Left ventricle myocardium inferior (tissue), 1 donor: ENCODE results near the gene KIF25. TPM values are rescaled to one million over a fixed set of nuclear protein-coding genes. Genes with fewer than 3 reads are reported as not detected.

Experiments used
- DNase-seq: peaks from one replicate; pipeline ENCODE4 v3.0.0-alpha.2; 2020
- H3K27ac ChIP-seq: fragments of 200-600 bp; replicated peaks from 2 replicates; pipeline ENCODE4 v1.8.0; 2021
- H3K27me3 ChIP-seq: fragments of 200-600 bp; 2 replicates; pipeline ENCODE4 v1.8.0; 2021; ENCODE audit warnings: low read depth
- H3K36me3 ChIP-seq: fragments of 200-600 bp; 2 replicates; pipeline ENCODE4 v1.8.0; 2021
- H3K4me1 ChIP-seq: fragments of 200-600 bp; 2 replicates; pipeline ENCODE4 v1.8.0; 2021
- H3K4me3 ChIP-seq: fragments of 200-600 bp; 2 replicates; pipeline ENCODE4 v1.8.0; 2021; ENCODE audit warnings: mild to moderate bottlenecking, moderate library complexity
- H3K9me3 ChIP-seq: fragments of 200-600 bp; replicated peaks from 2 replicates; pipeline ENCODE4 v1.8.0; 2021
- intact Hi-C: fragments of 100-400 bp; cut with micrococcal nuclease; formaldehyde crosslinking; loops from one replicate; pipeline ENCODE4 v1.11.0; 2022
- total RNA-seq: library from RNA; stranded (reverse); fragmentation: NEBNext Ultra II Directional; extraction: Animal tissue kit (Norgen Biotek cat#: 25700); gene quantifications from one replicate; pipeline ENCODE4 v1.2.1, GENCODE V29; 2021
- TF ChIP-seq, protein P1 (sequence below): fragments of 200-600 bp; IDR thresholded peaks from 2 replicates; pipeline ENCODE4 v1.8.0; 2021; ENCODE audit warnings: antibody characterized with exemption, mild to moderate bottlenecking, borderline replicate concordance
- donor health status: DM: no; HTN: yes; CAD: no; lungs with severe emphysema.

KIF25 gene
- total RNA-seq, 1 donor from 2014 or later, result 0.22 TPM

DNA sequence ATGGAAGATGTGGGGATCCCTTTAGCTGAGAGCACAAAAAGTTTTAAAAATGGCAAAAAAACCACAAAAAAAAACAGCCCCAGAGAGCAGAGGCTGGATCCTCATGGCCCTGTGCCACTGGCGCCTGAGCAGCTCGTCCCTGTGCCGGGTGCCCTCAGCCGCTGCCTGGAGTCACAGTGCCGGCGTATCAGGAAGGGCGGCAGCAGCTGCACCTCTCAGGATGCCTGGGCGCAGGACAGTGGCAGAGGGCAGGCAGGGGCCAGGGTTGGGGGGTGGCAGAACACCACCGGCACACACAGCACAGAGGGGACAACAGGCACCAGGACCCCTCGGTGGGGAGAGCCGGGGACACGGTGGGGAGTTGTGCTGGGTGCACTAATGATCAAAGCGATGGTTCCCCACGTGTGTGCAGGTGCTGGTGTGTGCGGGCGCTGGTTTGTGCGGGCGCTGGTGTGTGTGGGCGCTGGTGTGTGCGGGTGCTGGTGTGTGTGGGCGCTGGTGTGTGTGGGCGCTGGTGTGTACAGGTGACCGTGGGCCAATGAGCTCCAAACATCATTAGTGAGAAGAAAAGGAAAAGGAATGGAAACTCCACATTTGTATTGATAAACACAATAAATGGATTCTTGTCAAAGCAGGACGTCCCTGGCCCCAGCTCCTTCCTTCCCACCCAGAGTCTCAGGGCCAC lies 83.1 kb downstream of the KIF25 start:
- no peaks in the 10 kb centered on the region for H3K9me3 ChIP-seq
- H3K4me3 ChIP-seq, result no peak overlapping the region
- no peak for DNase-seq
- H3K27me3 ChIP-seq, result no peaks in the 10 kb centered on the region
- H3K4me1 ChIP-seq, result peaks cover 11% of the 10 kb centered on the region
- H3K36me3 ChIP-seq, result no peaks in the 10 kb centered on the region
- intact Hi-C loops, result no loop called here
- no peak overlapping the region for H3K27ac ChIP-seq
- TF ChIP-seq, protein P1, sequence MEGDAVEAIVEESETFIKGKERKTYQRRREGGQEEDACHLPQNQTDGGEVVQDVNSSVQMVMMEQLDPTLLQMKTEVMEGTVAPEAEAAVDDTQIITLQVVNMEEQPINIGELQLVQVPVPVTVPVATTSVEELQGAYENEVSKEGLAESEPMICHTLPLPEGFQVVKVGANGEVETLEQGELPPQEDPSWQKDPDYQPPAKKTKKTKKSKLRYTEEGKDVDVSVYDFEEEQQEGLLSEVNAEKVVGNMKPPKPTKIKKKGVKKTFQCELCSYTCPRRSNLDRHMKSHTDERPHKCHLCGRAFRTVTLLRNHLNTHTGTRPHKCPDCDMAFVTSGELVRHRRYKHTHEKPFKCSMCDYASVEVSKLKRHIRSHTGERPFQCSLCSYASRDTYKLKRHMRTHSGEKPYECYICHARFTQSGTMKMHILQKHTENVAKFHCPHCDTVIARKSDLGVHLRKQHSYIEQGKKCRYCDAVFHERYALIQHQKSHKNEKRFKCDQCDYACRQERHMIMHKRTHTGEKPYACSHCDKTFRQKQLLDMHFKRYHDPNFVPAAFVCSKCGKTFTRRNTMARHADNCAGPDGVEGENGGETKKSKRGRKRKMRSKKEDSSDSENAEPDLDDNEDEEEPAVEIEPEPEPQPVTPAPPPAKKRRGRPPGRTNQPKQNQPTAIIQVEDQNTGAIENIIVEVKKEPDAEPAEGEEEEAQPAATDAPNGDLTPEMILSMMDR, result no peak

DNA sequence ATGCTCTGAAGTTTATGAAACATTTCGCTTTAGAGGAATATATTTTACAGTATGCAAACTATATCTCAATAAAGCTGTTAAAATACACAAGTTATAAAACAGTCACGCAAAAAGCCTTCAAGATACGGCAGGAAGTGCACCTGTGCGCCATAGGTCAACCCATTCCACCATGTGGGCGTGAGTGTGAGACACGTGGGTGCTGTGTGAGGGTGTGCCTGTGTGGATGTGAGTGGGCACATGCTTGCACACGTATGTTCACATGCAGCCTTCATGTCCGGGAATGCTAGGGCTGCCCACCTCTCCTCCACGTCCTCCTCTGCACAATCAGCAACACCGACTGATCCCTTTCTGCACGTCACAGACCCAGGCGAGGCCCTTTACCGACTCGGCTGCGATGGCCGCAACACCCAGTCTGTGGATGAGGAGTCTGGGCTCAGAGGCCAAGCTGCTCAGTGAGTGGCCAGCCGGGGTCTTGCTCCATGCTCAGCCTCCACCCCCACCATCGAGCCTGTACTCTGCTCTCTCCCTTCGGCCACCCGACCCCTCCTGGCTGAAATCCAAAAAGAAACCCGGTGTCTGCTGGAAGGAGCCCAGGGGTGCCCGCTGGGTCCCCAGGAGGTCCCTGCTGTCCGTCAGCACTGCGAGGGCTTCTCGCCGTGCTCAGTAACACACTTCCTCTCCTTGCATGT lies 84.5 kb downstream of the KIF25 start:
- TF ChIP-seq, protein P1, result no peak
- Histone ChIP-seq H3K27ac (no peak overlapping the region), H3K4me1 (peaks cover 11% of the 10 kb centered on the region), H3K36me3 (no peaks in the 10 kb centered on the region), H3K4me3 (no peak overlapping the region), H3K9me3 (no peaks in the 10 kb centered on the region), H3K27me3 (no peaks in the 10 kb centered on the region)
- no peak for DNase-seq
- intact Hi-C loops, result no loop called here

DNA sequence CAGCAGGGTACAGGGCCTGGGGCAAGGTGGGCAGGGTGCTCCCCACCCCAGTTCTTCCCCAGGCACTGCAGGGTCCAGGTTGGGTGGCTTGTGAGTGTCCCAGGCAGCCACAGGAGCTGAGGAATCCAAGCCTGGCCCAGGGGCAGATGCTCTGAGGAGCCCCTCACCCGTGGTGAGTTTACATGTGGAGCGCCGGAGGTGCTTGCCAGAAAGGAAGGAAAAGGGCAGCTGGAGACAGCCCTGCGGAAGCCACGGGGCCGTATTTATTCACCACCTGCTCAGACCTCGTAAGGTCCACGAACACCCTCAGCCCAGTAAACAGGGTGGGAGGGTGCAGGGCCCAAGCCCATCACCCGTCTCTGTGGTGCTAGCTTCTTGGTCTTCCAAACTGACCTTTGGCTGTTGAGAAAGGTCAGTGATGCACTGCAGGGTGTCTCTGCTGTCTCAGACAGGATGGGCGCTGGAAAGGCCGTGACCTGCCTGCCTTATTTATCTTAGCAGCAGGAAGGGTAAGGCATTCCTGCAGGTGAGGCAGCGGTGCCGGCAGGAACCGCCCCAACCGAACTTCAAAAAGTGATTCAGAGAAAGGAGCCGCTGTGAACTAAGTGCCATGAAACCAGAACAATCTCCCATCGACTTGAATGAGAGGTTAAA lies 85.5 kb downstream of the KIF25 start:
- H3K27ac ChIP-seq, result no peak overlapping the region
- TF ChIP-seq, protein P1, result no peak
- H3K4me3 ChIP-seq, result no peak overlapping the region
- intact Hi-C loops, result no loop called here
- DNase-seq, result no peak
- H3K4me1 ChIP-seq, result peaks cover 14% of the 10 kb centered on the region
- no peaks in the 10 kb centered on the region for H3K36me3 ChIP-seq
- no peaks in the 10 kb centered on the region for H3K9me3 ChIP-seq
- H3K27me3 ChIP-seq, result no peaks in the 10 kb centered on the region

DNA sequence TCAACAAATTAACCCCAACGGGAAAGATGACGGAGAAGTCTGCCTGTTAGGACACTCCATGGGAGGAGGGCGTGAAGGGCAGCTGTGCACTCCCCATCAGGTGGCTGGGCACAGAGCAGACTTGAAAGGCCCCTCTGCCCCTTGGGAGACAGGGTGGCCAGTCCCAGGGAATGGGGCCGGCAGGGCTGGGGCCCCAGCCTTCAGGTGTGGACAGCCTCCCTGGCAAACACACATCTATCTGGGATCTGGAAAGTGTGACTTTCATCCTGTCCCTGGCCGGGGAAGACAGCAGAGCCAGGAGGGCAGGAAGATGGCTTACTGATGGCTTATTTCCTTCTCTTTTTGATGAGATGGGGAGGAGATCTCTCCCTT lies 86.0 kb downstream of the KIF25 start:
- no peak for DNase-seq
- Histone ChIP-seq H3K27ac (no peak overlapping the region), H3K4me1 (peaks cover 19% of the 10 kb centered on the region), H3K36me3 (no peaks in the 10 kb centered on the region), H3K4me3 (no peak overlapping the region), H3K27me3 (no peaks in the 10 kb centered on the region), H3K9me3 (no peaks in the 10 kb centered on the region)
- intact Hi-C loops, result no loop called here
- TF ChIP-seq, protein P1, result no peak

DNA sequence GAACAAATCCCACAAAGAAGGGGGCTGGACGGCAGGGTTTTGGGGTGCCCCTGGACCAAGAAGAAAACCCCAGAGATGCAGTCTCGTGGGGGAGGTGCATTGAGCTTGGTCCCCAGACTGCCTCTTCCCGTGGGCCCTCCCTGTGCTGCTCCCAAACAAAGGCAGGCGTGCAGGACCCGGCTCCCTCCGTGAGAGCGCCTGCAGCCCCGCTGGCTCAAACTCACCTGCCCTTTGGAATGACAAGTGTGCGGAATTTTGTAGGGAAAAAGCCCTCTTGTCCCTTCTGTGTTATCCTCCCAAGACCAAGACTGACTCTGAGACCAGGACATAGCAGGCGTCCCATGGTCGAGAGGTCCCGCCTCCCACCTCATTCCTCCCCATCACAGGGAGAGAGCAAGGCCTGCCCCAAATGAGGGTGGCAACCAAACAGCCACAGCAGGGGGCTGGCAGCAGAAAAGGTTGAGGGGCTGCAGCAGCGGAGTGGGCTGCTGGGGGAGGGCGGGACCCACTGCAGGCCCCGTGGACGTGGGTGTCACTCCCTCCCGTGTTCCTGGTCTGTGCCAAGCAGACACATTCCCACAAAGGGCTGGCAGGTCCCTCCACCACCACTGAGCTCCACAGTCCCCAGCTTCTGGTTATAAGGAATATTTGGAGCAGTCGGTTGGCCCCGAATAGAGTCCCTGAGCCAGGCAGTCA lies 87.1 kb downstream of the KIF25 start:
- Histone ChIP-seq H3K27ac (no peak overlapping the region), H3K4me1 (peaks cover 15% of the 10 kb centered on the region), H3K9me3 (no peaks in the 10 kb centered on the region), H3K4me3 (no peak overlapping the region), H3K36me3 (no peaks in the 10 kb centered on the region), H3K27me3 (no peaks in the 10 kb centered on the region)
- TF ChIP-seq, protein P1, result no peak
- intact Hi-C loops, result no loop called here
- DNase-seq, result no peak
